Islet precursor cell (in vitro differentiated cells): Measurements from ENCODE around the gene PDCD5.
"Not testable (repeated sequence)": the region's sequence is repeated elsewhere in the genome, so short reads cannot be mapped to it uniquely, and the experiment has no call there.

Source experiments
- DNase-seq: peaks from one replicate; pipeline ENCODE4 v3.0.0-alpha.2; 2018

The PDCD5 gene

GRCh38 chr19:32580353-32580900, 563 bp upstream of the PDCD5 start:
- DNase-seq = no peak

DNA sequence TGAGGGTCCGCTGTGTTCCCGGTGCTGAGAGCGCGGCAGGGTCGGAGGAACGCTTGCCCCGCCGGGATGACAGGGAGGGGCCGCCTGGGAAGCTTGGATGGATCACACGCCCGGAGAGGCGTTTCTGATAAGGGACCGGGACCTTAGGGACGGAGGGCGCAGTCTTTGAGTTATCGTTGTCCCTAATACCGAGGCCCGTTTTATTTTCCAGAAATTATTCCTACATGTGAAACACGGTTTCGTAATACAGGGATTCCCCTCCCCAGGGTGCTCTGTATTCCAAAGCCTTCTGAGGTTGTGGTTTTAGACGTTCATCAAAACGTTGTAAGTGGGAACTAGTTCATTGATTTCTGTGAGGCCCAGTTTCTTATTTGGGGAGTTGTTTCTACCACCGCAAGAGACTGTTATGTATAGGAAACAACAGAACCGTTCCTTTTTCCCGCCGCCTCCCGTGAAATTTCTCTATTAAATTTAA, 752 bp downstream of the PDCD5 start:
- DNase-seq = peak; percentile 57

GRCh38 chr19:32587747-32588504, 6.9 kb downstream of the PDCD5 start:
- not testable (repeated sequence) for DNase-seq

DNA sequence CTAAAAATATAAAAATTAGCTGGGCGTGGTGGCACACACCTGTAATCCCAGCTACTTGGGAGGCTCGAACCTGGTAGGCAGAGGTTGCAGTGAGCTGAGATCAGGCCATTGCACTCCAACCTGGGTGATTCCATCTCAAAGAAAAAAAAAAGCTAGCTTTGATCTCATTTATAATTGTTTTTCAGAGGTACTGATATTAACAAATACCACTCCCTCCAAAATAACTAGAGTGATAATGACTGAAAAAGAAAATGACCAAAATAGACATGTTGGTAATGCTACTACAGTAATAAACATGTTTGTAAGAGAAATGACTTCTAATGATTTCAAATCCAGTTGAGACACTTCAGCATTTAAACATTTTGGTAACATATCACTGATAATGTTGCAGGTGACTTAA, 13.0 kb downstream of the PDCD5 start:
- no peak for DNase-seq

- no peak for DNase-seq
Measured at GRCh38 chr19:32595491-32595890, 14.5 kb downstream of the PDCD5 start.

GRCh38 chr19:32598022-32598421, 17.0 kb downstream of the PDCD5 start:
- DNase-seq = no peak

- DNase-seq = no peak
Measured at GRCh38 chr19:32599258-32599657, 18.3 kb downstream of the PDCD5 start.

GRCh38 chr19:32599736-32600157, 18.8 kb downstream of the PDCD5 start:
- DNase-seq = no peak

- DNase-seq = no peak
Measured at GRCh38 chr19:32603961-32604360, 23.0 kb downstream of the PDCD5 start.

- DNase-seq = no peak
Measured at GRCh38 chr19:32605544-32605943, 24.6 kb downstream of the PDCD5 start.

DNA sequence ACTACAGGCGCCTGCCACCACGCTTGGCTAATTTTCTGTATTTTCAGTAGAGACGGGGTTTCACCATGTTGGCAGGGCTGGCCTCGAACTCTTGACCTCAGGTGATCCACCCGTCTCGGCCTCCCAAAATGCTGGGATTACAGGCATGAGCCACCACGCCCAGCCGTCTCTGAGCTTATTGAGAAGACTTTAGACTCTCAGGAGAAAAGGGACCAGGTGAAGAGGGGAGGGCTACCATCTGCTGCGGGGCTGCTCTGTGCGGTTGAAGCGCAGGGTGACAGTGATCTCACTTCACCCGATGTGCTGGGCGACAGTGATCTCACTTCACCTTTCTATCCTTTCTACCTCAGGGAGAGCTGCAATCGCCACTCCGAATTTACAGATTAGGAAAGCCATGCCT, 25.3 kb downstream of the PDCD5 start:
- DNase-seq = no peak

GRCh38 chr19:32607479-32607878, 26.5 kb downstream of the PDCD5 start:
- no peak for DNase-seq

GRCh38 chr19:32611161-32611560, 30.2 kb downstream of the PDCD5 start:
- no peak for DNase-seq

- DNase-seq = no peak
Measured at GRCh38 chr19:32613008-32613407, 32.0 kb downstream of the PDCD5 start.

GRCh38 chr19:32614916-32615315, 33.9 kb downstream of the PDCD5 start:
- DNase-seq = no peak

DNA sequence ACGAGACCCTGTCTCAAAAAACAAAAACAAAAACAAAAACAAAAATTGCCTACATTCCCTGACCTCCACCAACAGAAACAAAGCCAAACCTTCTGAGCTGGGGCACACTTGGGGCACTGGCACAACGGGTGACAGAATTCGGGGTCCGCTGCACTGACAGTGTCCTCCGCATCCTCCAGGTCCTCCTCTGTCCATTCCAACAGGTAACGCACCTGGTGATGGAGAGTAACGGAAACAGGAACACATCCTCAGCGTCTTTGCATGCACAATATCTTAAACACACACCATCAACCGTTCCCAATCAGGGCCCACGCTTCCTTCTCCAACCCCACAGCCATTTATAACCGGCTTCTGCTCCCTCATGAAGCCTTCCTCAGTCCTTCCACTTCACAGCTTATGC, 34.6 kb downstream of the PDCD5 start:
- DNase-seq = no peak

DNA sequence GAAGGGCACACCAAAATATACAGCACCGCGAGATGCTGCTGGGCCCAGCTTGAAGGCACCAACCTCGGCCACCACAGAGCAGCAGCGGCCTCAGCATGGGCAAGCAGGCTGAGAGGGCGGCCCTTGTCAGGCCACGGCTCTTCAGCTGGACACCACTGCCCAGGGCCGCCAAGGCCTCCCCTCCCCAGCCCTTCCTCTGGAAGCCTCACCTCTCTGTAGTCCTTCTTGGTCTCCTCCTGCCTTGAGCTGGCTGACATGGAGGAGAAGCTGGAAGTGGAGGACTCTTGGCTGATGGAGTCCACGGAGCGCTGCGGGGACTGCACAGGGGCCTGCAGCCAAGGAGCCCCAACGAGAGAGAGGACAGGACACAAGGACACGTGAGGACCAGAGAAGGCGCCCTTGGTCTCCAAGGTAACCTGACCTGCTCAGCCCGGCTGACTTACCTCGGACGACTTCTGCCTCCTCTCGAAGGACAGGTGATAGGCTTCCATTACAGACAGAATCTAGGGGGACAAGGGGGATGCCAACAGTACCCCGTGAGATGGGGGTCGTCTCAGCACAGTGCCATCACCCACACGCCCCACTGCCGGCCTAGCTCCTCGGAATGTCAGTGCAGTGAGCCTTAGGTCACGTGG, 38.2 kb downstream of the PDCD5 start:
- DNase-seq = no peak

- DNase-seq = no peak
Measured at GRCh38 chr19:32622002-32622401, 41.0 kb downstream of the PDCD5 start.

GRCh38 chr19:32624410-32624809, 43.4 kb downstream of the PDCD5 start:
- DNase-seq = no peak

GRCh38 chr19:32626969-32627368, 46.0 kb downstream of the PDCD5 start:
- no peak for DNase-seq

GRCh38 chr19:32627714-32628270, 46.8 kb downstream of the PDCD5 start:
- no peak for DNase-seq

- DNase-seq = no peak
Measured at GRCh38 chr19:32630338-32630737, 49.3 kb downstream of the PDCD5 start.

- DNase-seq = no peak
Measured at GRCh38 chr19:32631381-32631780, 50.4 kb downstream of the PDCD5 start.
